H1 (cell line): Measurements from ENCODE around the gene NEGR1. TPM values are rescaled to one million over a fixed set of nuclear protein-coding genes. Genes with fewer than 3 reads are reported as not detected.

Source experiments
- CTCF ChIA-PET: fragments of 300-600 bp; sonication (Branson Sonifier 250); formaldehyde crosslinking; loops from one replicate; lab custom pipeline; 2021; ENCODE audit not compliant: partially characterized antibody; lab: Charles Lee
- POLR2A ChIA-PET: fragments of 300-600 bp; sonication (Branson Sonifier 250); formaldehyde crosslinking; loops from one replicate; lab custom pipeline; 2021; ENCODE audit warnings: inconsistent platforms; ENCODE audit not compliant: partially characterized antibody; lab: Charles Lee
- DNase-seq, 2 experiments: peaks; one replicate each; pipeline versions ENCODE4 v3.0.0 to v3.0.0-alpha.2; 2010 to 2022; ENCODE audit warnings: low spot score in 2 of 2, low read depth in 1 of 2, mixed read lengths in 1 of 2
- FAIRE-seq: peaks from 2 replicates; lab custom pipeline; 2011; peaks lifted over from hg19 to GRCh38; lab: Jason Lieb, UNC
- H2AFZ ChIP-seq: 2 replicates; pipeline ENCODE4 v1.8.1; 2012; ENCODE audit warnings: low read length, inconsistent platforms
- H2AK5ac ChIP-seq: 2 replicates; pipeline ENCODE4 v1.6.1; 2013; ENCODE audit warnings: low read depth, low read length
- H2BK120ac ChIP-seq: replicated peaks from 2 replicates; pipeline ENCODE3; 2013; ENCODE audit warnings: low read depth, low read length, inconsistent platforms
- H2BK12ac ChIP-seq: 2 replicates; pipeline ENCODE4 v1.6.1; 2013; ENCODE audit warnings: low read depth, low read length
- H2BK15ac ChIP-seq: 2 replicates; pipeline ENCODE4 v1.6.1; 2013; ENCODE audit warnings: low read length
- H2BK20ac ChIP-seq: 2 replicates; pipeline ENCODE4 v1.6.1; 2013; ENCODE audit warnings: low read length
- H2BK5ac ChIP-seq: 2 replicates; pipeline ENCODE4 v1.6.1; 2013; ENCODE audit warnings: low read depth, low read length
- H3K14ac ChIP-seq: 2 replicates; pipeline ENCODE4 v1.6.1; 2013; ENCODE audit warnings: inconsistent platforms; ENCODE audit not compliant: insufficient read length
- H3K18ac ChIP-seq: 2 replicates; pipeline ENCODE4 v1.6.1; 2013; ENCODE audit warnings: low read length; ENCODE audit errors: extremely low read depth
- H3K23ac ChIP-seq: 2 replicates; pipeline ENCODE4 v1.6.1; 2013; ENCODE audit warnings: inconsistent platforms; ENCODE audit not compliant: insufficient read length
- H3K23me2 ChIP-seq: 2 replicates; pipeline ENCODE4 v1.6.1; 2013; ENCODE audit warnings: low read depth, low read length
- H3K27ac ChIP-seq: 2 replicates; pipeline ENCODE4 v1.6.1; 2011; ENCODE audit warnings: low read depth, low read length, inconsistent platforms
- H3K27me3 ChIP-seq, 4 experiments: replicated peaks in 1 of 4; 1 replicate in 1 of 4; 2 replicates in 3 of 4; pipeline versions ENCODE4 v1.6.1 to v1.8.1; 2011 to 2013; ENCODE audit warnings: low read length in 3 of 4, mild to moderate bottlenecking in 3 of 4, inconsistent platforms in 2 of 4, mixed read lengths in 2 of 4, moderate library complexity in 1 of 4; ENCODE audit not compliant: control insufficient read depth in 3 of 4, insufficient read depth in 3 of 4; ENCODE audit errors: extremely low read depth in 1 of 4
- H3K36me3 ChIP-seq, 4 experiments: 2 replicates each; pipeline versions ENCODE4 v1.6.1 to v1.8.1; 2011 to 2013; ENCODE audit warnings: mild to moderate bottlenecking in 4 of 4, low read length in 3 of 4, moderate library complexity in 2 of 4, control low read depth in 1 of 4, inconsistent platforms in 1 of 4; ENCODE audit not compliant: insufficient read depth in 4 of 4, control insufficient read depth in 2 of 4
- H3K4ac ChIP-seq: replicated peaks from 2 replicates; pipeline ENCODE3; 2013; ENCODE audit warnings: low read length, low read depth, mixed read lengths, inconsistent platforms; ENCODE audit not compliant: insufficient read length
- H3K4me1 ChIP-seq, 4 experiments: replicated peaks in 1 of 4; 1 replicate in 1 of 4; 2 replicates in 3 of 4; pipeline versions ENCODE4 v1.6.1 to v1.8.1; 2011 to 2013; ENCODE audit warnings: low read length in 3 of 4, inconsistent platforms in 2 of 4, mixed read lengths in 1 of 4; ENCODE audit not compliant: insufficient read depth in 4 of 4, control insufficient read depth in 3 of 4
- H3K4me2 ChIP-seq, 2 experiments: 2 replicates each; pipeline versions ENCODE4 v1.6.1 to v1.8.1; 2011 to 2013; ENCODE audit warnings: low read depth in 2 of 2, low read length in 2 of 2, control low read depth in 1 of 2, inconsistent platforms in 1 of 2, mild to moderate bottlenecking in 1 of 2; ENCODE audit not compliant: insufficient read depth in 1 of 2
- H3K4me3 ChIP-seq, 4 experiments: fragments of 200-600, 300-600 bp in 1 of 4; sonication (generic), shearing (Covaris generic), sonication (Bioruptor Twin) in 1 of 4; 2 replicates each; pipeline versions ENCODE4 v1.5.1 to v1.8.1; 2011 to 2016; ENCODE audit warnings: low read length in 4 of 4, low read depth in 3 of 4, control low read depth in 2 of 4, inconsistent platforms in 2 of 4, mild to moderate bottlenecking in 2 of 4, mixed read lengths in 1 of 4, moderate library complexity in 1 of 4; ENCODE audit not compliant: insufficient read depth in 2 of 4; ENCODE audit errors: extremely low read depth in 1 of 4
- H3K56ac ChIP-seq: replicated peaks from 2 replicates; pipeline ENCODE3; 2013; ENCODE audit warnings: low read depth, mild to moderate bottlenecking, mixed read lengths, low read length, inconsistent platforms; ENCODE audit not compliant: insufficient read length
- H3K79me1 ChIP-seq: 2 replicates; pipeline ENCODE4 v1.6.1; 2013; ENCODE audit warnings: low read depth, low read length, control low read depth
- H3K79me2 ChIP-seq, 2 experiments: 2 replicates each; pipeline versions ENCODE4 v1.6.1 to v1.8.1; 2012 to 2013; ENCODE audit warnings: low read length in 2 of 2, mild to moderate bottlenecking in 2 of 2, inconsistent platforms in 1 of 2; ENCODE audit not compliant: insufficient read depth in 2 of 2, control insufficient read depth in 1 of 2
- H3K9ac ChIP-seq, 4 experiments: replicated peaks in 1 of 4; 1 replicate in 1 of 4; 2 replicates in 3 of 4; pipeline versions ENCODE4 v1.6.1 to v1.8.1; 2011 to 2013; ENCODE audit warnings: low read depth in 3 of 4, low read length in 3 of 4, control low read depth in 2 of 4, mild to moderate bottlenecking in 2 of 4, moderate library complexity in 2 of 4, inconsistent platforms in 1 of 4; ENCODE audit errors: extremely low read depth in 1 of 4
- H3K9me3 ChIP-seq, 2 experiments: 2 replicates each; pipeline versions ENCODE4 v1.6.1 to v1.8.1; 2012 to 2013; ENCODE audit warnings: mild to moderate bottlenecking in 2 of 2, moderate library complexity in 2 of 2, control low read depth in 1 of 2, inconsistent platforms in 1 of 2, low read depth in 1 of 2, low read length in 1 of 2, mixed read lengths in 1 of 2; ENCODE audit not compliant: insufficient read depth in 2 of 2
- H4K20me1 ChIP-seq, 2 experiments: replicated peaks in 1 of 2; 2 replicates each; pipeline versions ENCODE3 to v1.8.1; 2011 to 2013; ENCODE audit warnings: inconsistent platforms in 2 of 2, low read length in 2 of 2, mild to moderate bottlenecking in 1 of 2; ENCODE audit not compliant: insufficient read depth in 2 of 2, control insufficient read depth in 1 of 2
- H4K5ac ChIP-seq: 2 replicates; pipeline ENCODE4 v1.6.1; 2013; ENCODE audit warnings: low read length, low read depth, mixed read lengths, inconsistent platforms; ENCODE audit not compliant: insufficient read length
- H4K8ac ChIP-seq: 2 replicates; pipeline ENCODE4 v1.8.0; 2013; ENCODE audit warnings: mild to moderate bottlenecking, moderate library complexity, low read length, inconsistent platforms; ENCODE audit not compliant: insufficient read depth; ENCODE audit errors: extremely low read depth
- H4K91ac ChIP-seq: replicated peaks from 2 replicates; pipeline ENCODE3; 2013; ENCODE audit warnings: low read length, mixed read lengths, inconsistent platforms; ENCODE audit not compliant: insufficient read length
- CBX8 ChIP-seq: fragments of 300-800, 300-1000 bp; sonication (generic); IDR thresholded peaks from 2 replicates; pipeline ENCODE4 v1.7.1; 2016; ENCODE audit warnings: low read depth, low read length, borderline replicate concordance
- CHD1 ChIP-seq: IDR thresholded peaks from 2 replicates; pipeline ENCODE4 v1.6.1; 2012; ENCODE audit warnings: low read depth, low read length, improper control_type of control experiment
- EP300 ChIP-seq, 2 experiments: IDR thresholded peaks; 1 replicate in 1 of 2; 2 replicates in 1 of 2; pipeline ENCODE4 v1.6.1; 2011 to 2012; ENCODE audit warnings: low read depth in 2 of 2, low read length in 2 of 2, mild to moderate bottlenecking in 2 of 2, borderline replicate concordance in 1 of 2, inconsistent platforms in 1 of 2, moderate library complexity in 1 of 2
- NANOG ChIP-seq: IDR thresholded peaks from 2 replicates; pipeline ENCODE4 v1.6.1; 2011; ENCODE audit warnings: low read length, low read depth, mild to moderate bottlenecking, inconsistent platforms; ENCODE audit not compliant: insufficient read depth, poor library complexity, severe bottlenecking
- PHF8 ChIP-seq: fragments of 200-600 bp; sonication (generic); conservative IDR thresholded peaks from 2 replicates; pipeline ENCODE4 v1.7.1; 2012; ENCODE audit warnings: low read depth, mild to moderate bottlenecking, inconsistent platforms, low read length, moderate library complexity
- POLR2A ChIP-seq, 2 experiments: IDR thresholded peaks; 1 replicate in 1 of 2; 2 replicates in 1 of 2; pipeline ENCODE4 v1.6.1; 2011; ENCODE audit warnings: low read depth in 2 of 2, low read length in 2 of 2, mild to moderate bottlenecking in 2 of 2; ENCODE audit errors: control extremely low read depth in 1 of 2
- SAP30 ChIP-seq: fragments of 300-600 bp; sonication (generic); IDR thresholded peaks from 2 replicates; pipeline ENCODE4 v1.7.1; 2012; ENCODE audit warnings: low read length, moderate library complexity, mild to moderate bottlenecking, inconsistent platforms; ENCODE audit not compliant: insufficient read depth, insufficient replicate concordance
- SIN3A ChIP-seq, 2 experiments: IDR thresholded peaks in 1 of 2; conservative IDR thresholded peaks in 1 of 2; 2 replicates each; pipeline ENCODE4 v1.6.1; 2011 to 2012; ENCODE audit warnings: low read length in 2 of 2, improper control_type of control experiment in 1 of 2, low read depth in 1 of 2, mild to moderate bottlenecking in 1 of 2
- SIRT6 ChIP-seq: IDR thresholded peaks from one replicate; pipeline ENCODE4 v1.7.1; 2012; ENCODE audit warnings: low read length, inconsistent platforms
- SIX5 ChIP-seq: IDR thresholded peaks from 2 replicates; pipeline ENCODE4 v1.6.1; 2011; ENCODE audit warnings: mild to moderate bottlenecking, low read depth, low read length
- SP2 ChIP-seq: IDR thresholded peaks from 2 replicates; pipeline ENCODE4 v1.6.1; 2012; ENCODE audit warnings: mild to moderate bottlenecking, low read length, inconsistent platforms
- SRF ChIP-seq: IDR thresholded peaks from 2 replicates; pipeline ENCODE4 v1.6.1; 2011; ENCODE audit warnings: mild to moderate bottlenecking, low read depth, low read length, moderate library complexity
- TEAD4 ChIP-seq: IDR thresholded peaks from 2 replicates; pipeline ENCODE4 v1.6.1; 2012; ENCODE audit warnings: low read depth, low read length, inconsistent platforms, mixed read lengths
- YY1 ChIP-seq: IDR thresholded peaks from 2 replicates; pipeline ENCODE4 v1.6.1; 2011; ENCODE audit warnings: low read depth, mild to moderate bottlenecking, low read length
- WGBS, 2 experiments: shearing (Covaris generic) in 1 of 2; methylation state at CpG; one replicate each; pipeline versions ENCODE4 v1.1.6 to v1.1.7; 2013 to 2015; ENCODE audit warnings: low lambda C conversion rate in 2 of 2, mixed read lengths in 2 of 2, inconsistent platforms in 1 of 2, low coverage in 1 of 2, missing lambda C conversion rate in 1 of 2; ENCODE audit not compliant: insufficient replicate concordance in 2 of 2, insufficient coverage in 1 of 2, insufficient read length in 1 of 2; ENCODE audit errors: extremely low coverage in 1 of 2, missing lambda C conversion rate in 1 of 2; 5-methylcytosine and 5-hydroxymethylcytosine counted together
- polyA plus RNA-seq, 7 experiments: library from polyadenylated mRNA; depleted of rRNA in 3 of 7; stranded (reverse) in 5 of 7; unstranded in 2 of 7; fragments of >200 nt in 5 of 7; fragments of 200-250 nt in 2 of 7; gene quantifications; 1 replicate in 5 of 7; 2 replicates in 1 of 7; 4 replicates in 1 of 7; pipeline versions ENCODE4 v1.2.1 to v1.2.3, GENCODE V29; 2011 to 2013; ENCODE audit warnings: missing spikeins in 2 of 7, mixed read lengths in 2 of 7
- total RNA-seq: library from RNA; stranded (reverse); fragmentation: NEBNext Ultra II Directional; extraction: Animal tissue kit (Norgen Biotek cat#: 25700); gene quantifications from 2 replicates; pipeline ENCODE4 v1.2.1, GENCODE V29; 2021

Gene NEGR1
- total and polyA plus RNA-seq, 2 of the 8 experiments (the other 6 are each of a cell fraction or from before 2014, with no cell fraction given): 0.71 to 1.3 TPM

GRCh38 chr1:72122099-72122880 is 160.0 kb downstream of the NEGR1 start:
- H2BK12ac ChIP-seq: no peak overlapping the region
- no peak overlapping the region for H4K5ac ChIP-seq
- H3K9me3 ChIP-seq: no peaks in the 10 kb centered on the region
- H3K36me3 ChIP-seq: no peaks in the 10 kb centered on the region
- no peak overlapping the region for H2BK120ac ChIP-seq
- H3K23ac ChIP-seq: no peak overlapping the region
- no peak overlapping the region for H2BK5ac ChIP-seq
- no peaks in the 10 kb centered on the region for H3K79me1 ChIP-seq
- H3K9ac ChIP-seq: no peak overlapping the region
- H2AFZ ChIP-seq: no peak overlapping the region
- no peak overlapping the region for H4K8ac ChIP-seq
- H3K79me2 ChIP-seq: no peaks in the 10 kb centered on the region
- H4K91ac ChIP-seq: no peak overlapping the region
- H3K4ac ChIP-seq: no peak overlapping the region
- H3K56ac ChIP-seq: no peak overlapping the region
- no peak overlapping the region for H3K18ac ChIP-seq
- H3K4me1 ChIP-seq: no peaks in the 10 kb centered on the region
- H3K27ac ChIP-seq: no peak overlapping the region
- H3K4me3 ChIP-seq: no peak overlapping the region
- H2AK5ac ChIP-seq: no peak overlapping the region
- H2BK15ac ChIP-seq: no peak overlapping the region
- no peak overlapping the region for H3K14ac ChIP-seq
- no peak overlapping the region for H3K4me2 ChIP-seq
- no peak overlapping the region for H2BK20ac ChIP-seq
- no peaks in the 10 kb centered on the region for H4K20me1 ChIP-seq
- POLR2A ChIA-PET: no interaction called here
- DNase-seq: no peak
- CTCF ChIA-PET: no interaction called here
- no peaks in the 10 kb centered on the region for H3K23me2 ChIP-seq
- WGBS, 2 experiments: 98% methylated on average over 4 of the region's 4 CpGs; no CpG with 5 or more reads in 1 of the 2 experiments
- no peak for FAIRE-seq
- H3K27me3 ChIP-seq: no peaks in the 10 kb centered on the region
- no peak for TF ChIP-seq SP2
- TF ChIP-seq SAP30: no peak
- TF ChIP-seq SIX5: no peak
- TF ChIP-seq PHF8: no peak
- no peak for TF ChIP-seq POLR2A (IDR thresholded peaks at IDR 0.05; ENCODE audit: control extremely low read depth in 1 of 2, low read depth in 2 of 2, low read length in 2 of 2)
- TF ChIP-seq EP300 (IDR thresholded peaks at IDR 0.05; ENCODE audit: borderline replicate concordance in 1 of 2, low read depth in 2 of 2, low read length in 2 of 2): no peak
- no peak for TF ChIP-seq NANOG
- no peak for TF ChIP-seq CHD1
- TF ChIP-seq SIN3A (conservative IDR thresholded peaks at IDR 0.05 in 1 of 2, IDR thresholded peaks at IDR 0.05 in 1 of 2; ENCODE audit: low read depth in 1 of 2, low read length in 2 of 2): no peak
- TF ChIP-seq YY1: no peak
- TF ChIP-seq SIRT6: no peak
- no peak for TF ChIP-seq CBX8
- no peak for TF ChIP-seq TEAD4
- no peak for TF ChIP-seq SRF
